Stimulated activated CD4-positive, alpha-beta T cell treated with anti-CD3 and anti-CD28 coated beads, Interleukin-1b, Interleukin-23, amount 100 ng/mL, for 4 hours (primary cell): Measurements from ENCODE around the gene LPGAT1.
"Not testable (repeated sequence)": the region's sequence is repeated elsewhere in the genome, so short reads cannot be mapped to it uniquely, and the experiment has no call there.

Source experiments
- DNase-seq, 2 donors: peaks; one replicate each; pipeline ENCODE4 v3.0.0-alpha.2; 2020; ENCODE audit warnings: low read depth in 2 of 2

LPGAT1 gene

DNA sequence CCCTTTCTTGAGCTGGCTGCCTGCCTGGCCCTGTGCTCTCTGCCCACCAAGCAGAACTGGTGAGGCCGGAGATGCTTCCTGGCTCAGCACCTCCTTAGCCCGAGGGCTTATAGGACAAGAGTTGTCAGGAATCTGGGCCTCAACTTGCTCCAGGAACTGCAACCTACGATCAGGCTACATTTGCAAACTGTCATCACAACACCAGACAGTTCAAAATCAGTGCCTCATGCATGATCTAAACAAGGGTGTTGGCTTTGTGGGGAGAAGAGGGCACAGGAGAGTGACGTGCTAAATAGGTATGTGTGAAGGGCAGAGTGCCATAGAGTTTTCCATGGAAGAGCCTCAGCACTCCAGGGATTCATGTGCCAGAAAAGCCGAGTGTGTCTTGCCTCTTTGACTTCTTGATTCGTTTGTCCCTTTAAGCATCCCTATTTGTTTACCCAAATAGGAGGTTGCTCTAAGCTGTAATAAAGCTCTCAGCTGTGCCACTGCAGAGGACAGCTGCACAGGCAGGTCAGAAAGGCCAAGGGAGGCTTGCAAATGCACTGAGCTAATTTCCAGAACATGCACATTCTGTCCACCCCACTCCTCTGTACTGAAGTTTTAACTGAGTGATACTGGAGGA is 125.0 kb downstream of the LPGAT1 start:
- DNase-seq, result no peak

DNA sequence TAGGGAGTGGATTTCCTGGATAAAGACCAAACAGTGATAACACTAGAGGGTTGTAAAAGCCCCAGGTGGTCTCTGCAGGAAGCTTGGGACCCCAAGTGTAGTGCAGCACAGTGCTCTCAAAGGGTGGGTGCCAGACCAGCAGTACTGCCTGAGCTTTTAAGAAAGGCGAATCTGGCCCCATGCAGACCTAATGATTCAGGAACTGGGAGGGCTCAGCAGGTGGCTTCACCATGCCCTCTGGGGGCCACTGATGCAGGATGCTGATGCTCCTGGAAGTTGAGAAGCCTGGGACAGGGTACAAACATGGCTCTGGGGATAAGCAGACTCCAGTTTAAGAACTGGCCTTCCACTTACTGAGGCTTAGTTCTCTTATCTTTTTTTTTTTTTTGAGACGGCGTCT is 126.0 kb downstream of the LPGAT1 start:
- no peak for DNase-seq

DNA sequence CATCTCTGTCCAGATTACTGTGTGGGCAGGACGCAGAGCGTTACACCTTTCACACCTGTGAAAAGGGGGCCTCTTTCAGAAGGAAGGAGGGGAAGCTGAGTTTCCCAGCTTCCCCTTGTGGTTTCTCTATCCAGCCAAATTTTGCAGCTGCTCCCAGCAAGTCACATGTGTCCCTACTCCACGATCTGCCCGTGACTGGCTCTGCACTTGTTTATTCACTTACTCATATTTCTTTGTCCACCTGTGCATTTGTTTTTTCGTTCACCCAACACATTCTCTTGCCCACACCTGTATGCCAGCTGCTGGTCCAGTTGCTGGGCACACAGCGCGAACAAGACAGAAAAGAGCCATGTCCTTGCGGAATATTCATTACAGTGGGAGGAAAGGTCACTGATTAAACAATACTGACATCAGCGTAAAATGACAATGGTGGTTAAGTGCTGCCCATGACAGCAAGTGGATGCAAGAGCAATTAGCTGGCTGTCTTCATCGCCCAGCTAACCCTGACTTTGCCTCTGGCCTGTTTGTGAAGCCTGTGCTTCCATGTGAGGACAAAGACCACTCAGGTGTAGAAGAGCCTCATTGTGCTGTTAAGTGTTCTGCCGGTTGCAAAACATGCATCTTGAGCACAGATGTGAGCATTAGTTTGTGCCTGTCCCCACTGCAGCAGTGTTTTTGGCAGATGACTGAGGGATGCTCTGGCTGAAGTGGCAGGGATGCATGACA is 126.6 kb downstream of the LPGAT1 start:
- no peak for DNase-seq

DNA sequence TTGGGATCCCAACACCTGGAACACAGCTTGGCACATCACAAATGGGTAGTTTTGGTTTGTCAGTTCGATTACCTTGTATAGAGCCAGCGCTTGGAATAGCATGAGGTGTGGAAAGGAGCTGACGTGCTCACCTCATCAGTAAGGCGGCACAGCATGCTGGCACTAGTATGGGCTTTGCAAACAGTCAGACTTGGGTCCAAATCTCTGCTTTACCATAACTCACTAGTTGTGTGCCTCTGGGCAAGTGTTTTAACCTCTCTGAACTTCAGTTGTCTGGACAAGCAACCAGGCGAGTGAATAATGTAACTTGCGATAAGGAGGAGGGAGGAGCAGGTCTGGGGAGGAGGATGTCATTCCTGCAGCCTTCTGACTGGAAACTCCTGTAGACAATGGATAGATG is 128.8 kb downstream of the LPGAT1 start:
- no peak for DNase-seq

DNA sequence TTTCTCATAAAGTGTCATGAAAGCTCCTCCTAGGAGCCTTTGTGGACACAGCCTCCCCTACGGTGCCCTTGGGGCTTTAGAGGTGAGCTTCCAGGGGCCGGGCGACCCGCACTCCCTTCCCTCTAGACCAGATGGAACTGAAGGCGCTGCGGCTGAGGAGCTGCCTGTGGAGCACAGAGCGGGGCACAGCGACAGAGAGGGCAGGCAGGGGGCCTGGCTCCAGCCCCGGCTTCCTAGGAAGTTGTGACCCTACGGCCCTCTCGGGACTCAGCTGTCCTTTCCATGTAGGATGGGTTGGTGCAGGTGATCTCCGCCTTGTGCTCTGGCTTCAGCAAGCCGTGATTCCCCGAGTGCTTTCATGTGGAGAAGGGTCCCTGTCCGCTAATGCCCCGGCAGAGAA is 131.5 kb downstream of the LPGAT1 start:
- no peak for DNase-seq

DNA sequence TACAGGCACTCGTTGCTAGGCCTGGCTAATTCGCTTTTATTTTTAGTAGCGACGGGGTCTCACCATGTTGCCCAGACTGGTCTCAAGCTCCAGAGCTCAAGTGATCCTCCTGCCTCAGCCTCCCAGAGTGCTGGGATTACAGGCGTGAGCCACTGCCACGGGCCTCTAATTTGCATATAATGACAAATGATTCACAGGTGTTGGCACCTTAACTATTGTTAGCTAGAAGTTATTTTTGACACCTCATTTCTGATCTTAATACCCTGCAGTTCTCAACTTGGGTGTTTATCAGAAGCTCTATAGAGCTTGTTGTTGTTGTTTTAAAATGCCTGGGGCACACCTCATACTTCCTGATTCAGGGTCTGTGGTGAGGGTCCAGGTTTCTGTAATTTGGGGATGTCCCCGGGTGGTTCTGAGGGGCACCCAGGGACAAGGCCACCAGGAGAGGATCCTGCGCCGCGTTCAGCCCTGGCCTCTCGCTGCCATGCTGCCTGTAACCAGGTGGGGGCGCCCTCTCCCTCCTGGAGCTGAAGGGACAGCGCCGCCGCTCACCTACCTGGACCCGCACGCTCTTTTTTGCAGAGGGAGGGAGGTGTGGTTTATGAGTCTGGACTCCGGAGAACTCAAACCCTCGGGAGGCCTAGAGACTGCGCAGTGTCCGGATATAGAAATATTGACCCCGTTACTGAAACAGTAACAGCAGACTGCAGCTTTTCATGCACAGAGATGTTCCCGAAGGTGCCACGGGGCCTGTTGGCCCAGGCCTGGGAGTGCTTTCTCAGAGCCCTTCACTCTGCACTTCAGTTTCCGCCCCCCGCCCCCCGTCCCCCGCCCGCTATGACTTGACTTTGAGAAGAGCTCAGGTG is 132.2 kb downstream of the LPGAT1 start:
- DNase-seq, result peak; percentile 66 to 72

DNA sequence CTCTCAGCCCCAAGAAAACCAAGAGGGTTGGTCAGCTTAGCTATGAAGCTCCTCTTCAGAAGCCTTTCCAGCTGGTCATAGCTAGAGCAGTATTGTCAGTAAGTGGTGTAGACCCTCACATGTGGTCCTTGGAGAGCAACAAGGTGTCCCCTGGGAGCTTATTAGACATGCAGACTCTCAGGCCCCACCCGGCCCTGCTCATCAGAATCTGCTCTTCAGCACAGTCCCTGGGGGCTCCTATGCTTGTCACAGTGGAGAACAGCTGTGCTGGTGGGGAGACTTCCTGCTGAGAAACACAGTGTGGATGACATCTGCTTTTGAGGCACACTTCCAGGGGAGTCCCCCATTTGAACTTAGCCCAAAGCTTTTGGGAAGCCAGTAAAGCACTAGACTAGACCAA is 133.2 kb downstream of the LPGAT1 start:
- DNase-seq, result no peak

DNA sequence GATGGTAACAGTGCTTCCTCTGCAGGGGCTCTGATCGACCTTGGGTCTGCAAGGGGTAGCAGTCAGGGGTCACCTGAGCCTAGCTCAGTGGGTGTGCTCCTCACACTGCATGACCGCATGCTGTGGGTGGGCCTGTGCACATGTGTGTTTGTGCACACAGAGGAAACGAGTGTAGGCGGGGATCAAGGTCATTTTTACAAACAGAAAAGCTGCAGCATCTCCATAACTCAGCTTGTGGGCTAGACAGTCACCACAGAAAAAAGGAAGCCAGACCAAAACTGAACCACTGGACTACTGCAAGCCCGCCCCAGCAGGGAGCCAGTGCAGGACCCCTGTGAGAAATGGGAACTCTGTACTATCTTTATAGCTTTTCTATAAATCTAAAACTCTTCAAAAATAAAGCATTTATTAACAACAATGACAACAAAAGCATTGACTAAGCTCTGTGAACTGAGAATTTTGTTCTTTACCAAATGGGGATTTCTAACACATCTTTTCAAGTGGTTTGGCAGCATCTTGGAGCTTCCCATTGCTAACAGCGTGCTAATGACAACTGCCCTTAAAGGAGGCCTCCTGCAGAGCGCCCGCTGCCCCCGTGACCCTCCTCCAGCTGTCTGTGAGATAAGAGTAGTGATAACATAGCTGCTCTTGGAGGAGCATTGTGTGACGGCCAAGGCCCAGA is 135.3 kb downstream of the LPGAT1 start:
- no peak for DNase-seq

DNA sequence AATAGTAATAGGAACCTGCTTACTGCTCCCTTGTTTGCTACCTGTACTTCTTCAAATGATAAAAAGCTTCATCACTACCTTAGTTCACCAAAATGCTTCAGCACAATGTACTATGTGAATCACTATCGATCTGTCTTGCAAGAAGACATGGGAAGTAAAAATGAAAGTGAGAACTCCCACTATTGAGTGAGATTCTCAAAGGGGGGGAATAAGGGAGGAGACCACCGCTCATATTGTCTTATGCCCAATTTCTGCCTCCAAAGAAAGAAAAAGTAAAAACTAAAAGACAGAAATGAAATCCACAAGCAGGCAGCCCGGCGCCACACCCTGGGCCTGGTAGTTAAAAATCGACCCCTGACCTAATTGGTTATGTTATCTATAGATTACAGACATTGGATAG is 136.7 kb downstream of the LPGAT1 start:
- not testable (repeated sequence) for DNase-seq
